GM13977 (cell line): ENCODE results near the gene GIGYF2.

Source experiments
- DNase-seq: peaks from one replicate; pipeline ENCODE4 v3.0.0; 2012; ENCODE audit warnings: low spot score
- CTCF ChIP-seq: IDR thresholded peaks from 2 replicates; pipeline ENCODE4 v1.5.1; 2012; ENCODE audit warnings: mild to moderate bottlenecking, control low read depth; ENCODE audit not compliant: insufficient read depth; ENCODE audit errors: extremely low read depth, missing control alignments
- in situ Hi-C: fragments of 300-500 bp; cut with MboI; formaldehyde crosslinking; loops from one replicate; pipeline ENCODE4 v1.12.0; 2022; ENCODE audit warnings: low sequenced_read_pairs, low pct_unique_long_range_greater_than_20kb, mixed read lengths, inconsistent platforms; ENCODE audit not compliant: unreplicated experiment

Gene GIGYF2

GRCh38 chr2:232748038-232748437 is 50.9 kb downstream of the GIGYF2 start:
- no peak for TF ChIP-seq CTCF
- in situ Hi-C loops, result no loop called here
- DNase-seq, result no peak

GRCh38 chr2:232749331-232749730 is 52.2 kb downstream of the GIGYF2 start:
- in situ Hi-C loops, result no loop called here
- DNase-seq, result no peak
- TF ChIP-seq CTCF, result no peak

GRCh38 chr2:232750135-232750671 is 53.1 kb downstream of the GIGYF2 start:
- in situ Hi-C loops, result no loop called here
- DNase-seq, result no peak
- TF ChIP-seq CTCF, result no peak

- no peak for TF ChIP-seq CTCF
- no peak for DNase-seq
- in situ Hi-C loops, result no loop called here
Observed at GRCh38 chr2:232757905-232758304, 60.8 kb downstream of the GIGYF2 start.

- in situ Hi-C loops, result no loop called here
- TF ChIP-seq CTCF, result peak; percentile 56
- peak; percentile 10 for DNase-seq
Observed at GRCh38 chr2:232761301-232761907, 64.3 kb downstream of the GIGYF2 start.

GRCh38 chr2:232767866-232768265 is 70.7 kb downstream of the GIGYF2 start:
- DNase-seq, result no peak
- in situ Hi-C loops, result no loop called here
- TF ChIP-seq CTCF, result no peak
